HG03558 (cell line): ENCODE results near the gene KRTAP19-7.

ENCODE experiments used
- ATAC-seq: cut with Tn5 transposase; IDR thresholded peaks from one replicate; pipeline ENCODE4 v1.9.1; 2021; ENCODE audit warnings: moderate number of reproducible peaks; ENCODE audit not compliant: unreplicated experiment; ENCODE audit errors: extremely low read depth

The KRTAP19-7 gene

DNA sequence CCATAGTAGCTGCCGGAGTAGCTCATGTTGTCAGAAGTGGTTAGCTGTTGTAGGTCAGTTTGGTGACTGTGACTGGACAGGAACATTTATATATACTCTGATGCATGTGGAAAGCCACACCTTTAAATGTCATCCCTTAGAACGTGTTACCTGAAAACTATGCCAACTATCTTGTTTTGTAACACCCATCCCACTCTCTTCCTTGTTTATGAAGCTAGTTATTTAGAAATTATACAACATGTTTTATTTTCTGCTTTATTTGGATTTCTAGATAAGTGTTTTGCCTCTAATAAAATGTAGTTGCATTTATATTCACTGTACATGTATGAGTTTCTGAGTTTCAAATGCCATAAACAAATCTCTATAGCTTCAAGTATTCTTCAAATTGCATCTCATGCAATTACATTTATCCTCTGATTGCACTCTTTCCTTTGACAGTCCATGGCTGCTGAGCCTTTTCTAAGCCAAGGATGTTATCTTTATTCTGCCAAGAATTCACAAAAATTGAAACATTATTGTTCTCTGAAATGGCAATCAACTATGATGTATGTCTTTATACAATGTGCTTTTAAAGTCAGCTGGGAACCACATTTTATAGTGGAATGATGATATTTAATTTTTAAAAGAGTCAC, at the start of gene KRTAP19-7:
Gene KRTAP19-7 (minus strand): TSS at position 51 of the 632 bp plus-strand sequence. CDS start 25 bp downstream, at position 26.
- ATAC-seq, result no peak

- no peak for ATAC-seq
Observed at GRCh38 chr21:30605968-30606367, 44.9 kb upstream of the KRTAP19-7 start.

- ATAC-seq, result no peak
Observed at GRCh38 chr21:30600787-30601186, 39.7 kb upstream of the KRTAP19-7 start, which contains the start of gene KRTAP22-1. KRTAP22-1 (plus strand) TSS chr21:30601087.

DNA sequence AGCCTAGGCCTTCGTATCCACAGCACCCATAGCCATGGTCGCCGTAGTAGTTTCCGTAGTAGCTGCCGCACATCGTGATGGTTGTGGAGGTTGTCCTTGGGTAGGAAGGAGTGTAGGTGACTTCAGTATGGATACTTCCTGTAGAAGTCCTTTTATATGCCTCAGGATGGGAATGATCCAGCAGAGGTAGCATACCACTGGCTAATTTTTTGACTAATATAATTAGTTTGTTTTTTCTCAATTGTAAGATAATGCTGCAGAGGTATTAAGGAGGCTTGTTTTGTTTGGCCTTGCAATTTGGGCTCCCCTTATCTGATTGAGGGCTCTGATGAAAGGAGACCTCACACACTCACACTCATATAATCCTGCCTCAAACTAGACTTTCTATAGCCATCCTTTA, 37.7 kb upstream of the KRTAP19-7 start, which contains the start of gene KRTAP6-2:
Gene KRTAP6-2 (minus strand): TSS at position 101 of the 400 bp plus-strand sequence. CDS start 28 bp downstream, at position 73.
- no peak for ATAC-seq

DNA sequence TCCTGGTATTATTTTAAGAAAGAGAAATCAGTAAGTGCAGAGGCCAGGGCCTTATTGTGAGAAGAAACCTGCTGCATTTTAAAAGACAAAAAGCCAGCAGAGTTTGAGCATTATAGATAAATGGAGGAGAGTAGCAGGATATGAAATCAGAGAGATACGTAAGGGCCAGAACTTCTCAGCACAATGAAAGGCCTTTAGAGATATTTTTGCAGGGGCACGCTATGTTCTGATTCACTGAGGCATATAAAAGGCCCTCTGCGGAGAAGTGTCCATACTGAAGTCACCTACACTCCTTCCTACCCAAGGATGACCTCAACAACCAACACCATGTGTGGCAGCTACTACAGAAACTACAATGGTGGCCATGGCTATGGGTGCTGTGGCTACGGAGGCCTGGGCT, 31.0 kb upstream of the KRTAP19-7 start, which contains the start of gene KRTAP6-3:
Gene KRTAP6-3 (plus strand): TSS at position 301 of the 400 bp plus-strand sequence. CDS start 6 bp downstream, at position 307.
- ATAC-seq, result no peak

- no peak for ATAC-seq
Observed at GRCh38 chr21:30590297-30590696, 29.2 kb upstream of the KRTAP19-7 start, which contains the start of gene KRTAP22-2. KRTAP22-2 (minus strand) TSS chr21:30590397.

- no peak for ATAC-seq
Observed at GRCh38 chr21:30582870-30583269, 21.8 kb upstream of the KRTAP19-7 start.

DNA sequence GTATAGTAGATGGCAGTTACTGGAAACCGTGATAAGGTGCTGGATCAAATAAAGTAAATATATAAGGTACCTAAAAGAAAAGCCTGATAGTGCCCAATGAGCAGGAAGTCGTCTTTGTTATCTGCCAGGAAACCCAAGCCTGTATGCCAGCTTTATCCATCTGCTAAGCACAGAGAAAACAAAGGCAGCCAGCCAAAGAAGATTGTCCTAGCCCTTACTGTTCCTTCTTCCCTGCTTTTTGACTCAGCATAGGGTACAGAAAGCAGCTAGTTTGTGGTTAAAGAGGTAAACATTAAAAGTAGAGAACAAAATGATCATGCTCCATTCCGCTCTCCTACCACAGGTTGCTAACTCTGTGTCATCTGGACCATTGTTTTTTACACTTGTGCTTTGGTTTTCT, 19.0 kb upstream of the KRTAP19-7 start:
- ATAC-seq, result no peak

DNA sequence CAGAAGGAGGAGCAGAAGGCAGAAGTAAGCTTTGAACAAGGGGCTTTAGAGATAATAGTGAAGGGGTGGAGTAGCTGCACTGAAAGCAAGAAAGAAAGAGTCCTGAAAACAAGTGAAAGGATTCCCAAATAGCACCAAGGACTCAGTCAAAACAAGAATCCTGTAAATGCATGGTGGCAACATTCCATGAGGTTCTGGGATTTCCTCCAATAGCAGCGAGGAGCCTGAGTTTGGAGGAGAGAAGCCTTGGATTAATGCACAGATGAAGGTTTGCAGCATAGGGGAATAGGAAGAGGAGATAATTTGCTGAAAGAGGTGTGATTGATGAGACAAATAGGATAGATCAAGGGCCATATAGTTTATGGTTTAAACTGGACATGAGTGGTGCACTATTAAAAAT, 18.2 kb upstream of the KRTAP19-7 start:
- ATAC-seq, result no peak

DNA sequence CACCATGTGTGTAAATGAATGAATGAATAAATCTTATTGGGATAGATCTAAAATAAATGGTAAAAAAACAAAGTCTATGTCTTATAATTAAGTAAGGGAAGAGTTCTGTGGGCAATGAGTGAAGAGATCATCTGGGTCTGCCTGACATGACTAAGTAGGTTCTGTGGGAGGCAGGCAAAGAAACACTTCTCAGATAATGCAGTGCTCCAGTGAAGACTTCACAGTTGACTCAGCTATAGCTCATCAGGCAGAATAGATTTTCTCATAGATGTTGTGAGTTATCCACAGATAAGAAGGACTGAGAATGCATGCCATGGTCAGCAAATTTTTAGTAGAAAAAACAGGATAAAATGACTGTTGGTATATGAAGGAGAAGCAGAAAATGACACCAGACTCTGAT, 16.7 kb upstream of the KRTAP19-7 start:
- ATAC-seq, result no peak

DNA sequence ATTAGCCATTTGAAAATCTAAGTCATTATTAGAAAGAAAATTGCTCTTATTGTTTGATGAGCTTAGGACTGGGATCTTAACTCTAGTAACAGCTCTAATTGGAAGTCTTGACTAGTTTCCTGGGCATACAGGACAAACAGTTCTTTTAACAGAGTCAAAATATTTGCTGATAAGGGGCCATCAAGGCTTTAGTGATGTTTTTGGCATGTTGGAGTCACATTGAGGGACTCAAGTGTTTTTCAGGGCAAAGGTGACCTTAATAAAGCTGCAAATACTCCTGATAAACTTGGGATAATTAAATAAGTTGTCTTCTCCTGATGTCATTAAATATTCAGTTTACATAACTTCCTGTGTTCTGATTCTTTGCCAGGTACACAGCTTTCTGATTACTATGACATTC, 6.5 kb upstream of the KRTAP19-7 start:
- no peak for ATAC-seq

DNA sequence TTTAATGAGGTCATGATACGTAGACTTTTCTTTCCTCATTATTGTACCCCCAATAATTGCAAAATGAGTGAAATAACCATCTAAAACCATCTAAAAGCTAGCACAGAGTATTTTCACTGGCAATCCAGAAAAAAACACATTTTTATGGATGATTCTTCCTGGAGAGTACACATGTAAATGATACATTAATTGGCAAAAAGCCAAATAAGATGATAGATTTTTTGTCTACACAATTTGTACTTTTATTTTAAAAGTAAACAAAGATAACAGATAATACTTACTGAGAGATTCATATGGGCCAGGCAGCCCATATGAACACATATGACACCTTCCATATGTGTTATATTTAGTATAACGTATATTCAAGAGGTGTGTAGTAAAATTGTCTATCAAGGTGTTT, 2.5 kb upstream of the KRTAP19-7 start:
- no peak for ATAC-seq

DNA sequence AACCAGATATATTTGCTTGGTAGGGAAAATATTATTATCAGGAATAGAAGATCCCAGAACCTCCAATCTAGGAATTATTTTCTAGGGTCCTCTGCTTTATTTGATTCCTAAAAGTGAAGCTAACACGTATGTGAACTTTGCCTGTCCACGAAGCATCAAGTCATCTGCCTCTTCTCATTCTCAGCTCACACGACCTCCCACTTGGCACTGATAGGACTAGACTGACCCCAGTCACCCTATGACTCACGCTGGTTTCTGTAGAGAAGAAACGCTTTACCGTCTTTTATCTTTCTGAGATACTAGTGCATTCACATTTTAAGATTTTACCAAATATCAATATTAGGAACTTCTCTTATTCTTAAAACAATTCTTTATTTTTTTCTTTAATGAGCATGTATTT, 2.0 kb upstream of the KRTAP19-7 start:
- no peak for ATAC-seq

- no peak for ATAC-seq
Observed at GRCh38 chr21:30561957-30562356, 843 bp upstream of the KRTAP19-7 start.

GRCh38 chr21:30555095-30555494, 6.0 kb downstream of the KRTAP19-7 start:
- ATAC-seq, result no peak

DNA sequence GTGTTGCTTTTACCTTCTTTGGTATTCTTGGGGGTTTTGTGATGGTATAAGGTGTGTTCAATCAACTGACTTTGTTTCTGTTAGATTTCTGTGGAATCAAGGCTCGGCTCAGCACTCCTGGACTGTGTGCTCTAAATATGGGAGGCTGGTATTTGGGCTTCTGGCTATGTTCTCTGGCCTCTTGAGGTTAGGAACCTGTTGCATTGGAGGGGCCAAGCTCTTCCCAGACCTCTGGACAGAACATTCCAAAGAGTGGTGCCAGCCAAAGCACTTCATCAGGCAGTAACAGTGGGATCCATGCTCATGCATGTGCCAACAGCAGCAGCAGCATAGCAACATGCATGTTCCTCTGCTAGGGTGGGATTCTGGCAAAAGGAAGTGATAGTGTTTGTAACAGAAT, 8.3 kb downstream of the KRTAP19-7 start:
- ATAC-seq, result no peak

- ATAC-seq, result no peak
Observed at GRCh38 chr21:30541764-30542163, 19.4 kb downstream of the KRTAP19-7 start, which contains the start of gene KRTAP19-6. KRTAP19-6 (minus strand) TSS chr21:30541864; CDS start chr21:30541833, 31 bp downstream.

DNA sequence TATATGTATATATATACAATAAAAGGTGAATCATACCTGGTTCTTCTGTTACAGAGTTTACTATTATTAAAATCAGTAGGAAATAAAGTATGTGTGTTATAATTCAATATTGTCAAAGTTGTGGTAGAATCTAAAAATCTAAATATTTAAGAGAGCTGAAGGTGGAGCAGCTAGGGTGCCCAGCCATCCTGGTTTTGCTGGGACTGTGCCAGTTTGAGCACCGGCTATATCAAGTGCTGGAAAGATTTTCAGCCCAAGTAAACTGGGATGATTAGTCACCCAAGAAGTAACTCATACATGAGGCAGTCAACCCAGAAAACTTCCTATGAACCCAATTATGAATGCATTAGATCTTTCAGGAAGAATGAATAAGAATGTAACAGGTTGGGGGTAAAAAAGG, 42.2 kb downstream of the KRTAP19-7 start:
- ATAC-seq, result no peak

GRCh38 chr21:30515681-30516080, 45.4 kb downstream of the KRTAP19-7 start:
- ATAC-seq, result no peak
